ENCODE data around the gene CDK3.
"Not testable (repeated sequence)": the region's sequence is repeated elsewhere in the genome, so short reads cannot be mapped to it uniquely, and the experiment has no call there.

CDK3 gene

DNA sequence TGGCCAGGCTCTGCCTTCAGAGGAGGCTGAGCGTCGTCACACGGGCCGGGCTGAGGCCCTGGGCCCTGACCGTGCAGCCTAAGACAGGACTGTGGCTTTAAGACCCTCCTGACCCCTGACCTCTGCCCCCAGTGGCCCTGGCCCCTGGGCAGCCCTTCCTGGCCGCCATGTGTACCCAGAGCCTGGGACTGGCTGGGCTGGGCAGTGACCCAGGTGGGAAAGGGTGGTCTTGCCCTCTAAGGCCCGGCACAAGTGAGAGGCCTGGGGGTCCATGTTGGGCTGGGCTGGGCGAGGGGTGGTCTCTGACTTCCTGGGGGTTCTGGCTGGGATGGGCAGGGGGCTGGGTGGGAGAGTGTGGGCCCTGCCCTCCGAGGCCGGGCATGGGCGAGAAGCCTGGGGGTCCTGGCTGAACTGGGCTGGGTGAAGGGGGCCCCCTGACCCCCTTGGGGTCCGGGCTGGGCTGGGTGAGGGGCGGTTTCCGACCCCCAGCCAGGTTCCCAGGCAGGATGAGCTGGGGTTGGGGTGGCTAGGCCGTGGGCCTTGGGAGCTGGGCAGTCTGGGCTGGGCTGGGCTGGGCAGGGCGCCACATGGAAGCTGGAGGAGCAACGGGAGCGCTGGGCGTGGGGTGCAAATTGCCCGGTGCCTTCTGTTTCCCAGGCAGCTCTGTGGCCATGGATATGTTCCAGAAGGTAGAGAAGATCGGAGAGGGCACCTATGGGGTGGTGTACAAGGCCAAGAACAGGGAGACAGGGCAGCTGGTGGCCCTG, at the start of gene CDK3:
TSS of gene CDK3 (plus strand) at position 101 of the 767 bp plus-strand sequence. CDS start at position 672, 571 bp downstream.
- DNase-seq: no peak

DNA sequence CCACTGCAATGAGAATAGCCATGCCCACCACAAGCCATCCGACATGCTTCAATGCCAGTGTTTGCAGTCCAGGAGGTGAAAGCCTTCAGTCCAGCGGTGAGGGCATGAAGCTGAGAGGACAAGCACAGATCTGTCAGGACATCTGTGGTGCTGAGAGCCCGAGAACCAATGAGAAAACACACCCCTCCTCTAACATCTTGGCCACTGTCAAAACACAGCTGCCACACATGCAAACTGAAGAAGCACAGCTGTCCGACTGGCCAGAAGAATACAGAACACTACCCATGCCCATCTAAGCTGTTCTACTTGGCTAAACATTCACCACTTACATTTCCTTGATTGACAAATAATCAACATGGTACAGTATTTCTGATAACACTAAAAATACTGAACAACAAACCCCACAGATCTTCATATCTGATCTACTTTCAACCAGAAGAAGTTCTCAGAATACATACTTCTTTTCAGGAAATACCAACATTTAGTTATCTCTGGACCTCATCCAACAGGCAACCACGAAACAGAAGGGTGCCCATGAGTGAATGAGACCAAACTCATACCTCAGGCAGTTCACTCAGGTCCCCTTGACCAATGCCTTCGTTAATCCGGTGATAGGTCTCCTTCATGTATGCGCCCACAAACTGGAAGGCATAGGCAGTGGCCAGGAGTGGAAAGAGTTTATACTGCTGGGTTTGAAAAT, 49.6 kb upstream of the CDK3 start:
- no peak for DNase-seq

DNA sequence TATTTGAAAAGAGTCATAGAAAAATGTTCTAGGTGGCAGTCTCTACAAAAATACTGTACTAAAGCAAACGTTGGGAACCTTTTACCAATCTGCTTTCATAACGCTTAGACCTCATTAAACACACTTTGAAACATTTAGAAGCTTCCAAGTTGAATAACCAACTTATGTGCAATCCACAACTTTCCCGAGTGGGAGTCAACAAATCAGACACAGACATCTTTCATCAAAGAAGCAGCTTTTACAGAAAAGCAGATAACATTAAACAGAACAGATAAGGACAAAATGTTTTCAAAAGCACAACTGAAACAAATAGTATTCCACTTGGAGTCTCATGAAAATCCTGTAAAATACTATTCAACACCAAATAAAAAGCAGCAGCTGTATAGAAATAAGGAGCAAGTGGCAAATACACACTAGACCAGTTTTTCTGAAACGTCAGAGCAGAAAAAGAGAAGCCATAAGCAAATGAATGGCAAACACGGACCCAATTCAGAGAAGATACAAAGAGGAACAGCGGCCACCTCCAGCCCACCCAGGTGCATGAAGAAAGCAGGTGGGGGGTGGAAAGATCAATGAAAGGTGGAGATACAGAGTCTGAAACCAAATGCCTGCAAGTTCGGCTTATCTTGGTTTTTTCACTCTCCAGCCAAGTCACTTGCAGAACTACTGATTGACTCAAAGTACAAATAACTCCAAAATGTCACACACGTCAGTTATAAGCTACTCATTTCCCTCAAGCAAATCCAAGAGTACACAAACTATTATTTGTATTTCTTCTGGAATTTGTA, 41.4 kb upstream of the CDK3 start:
- no peak for DNase-seq

DNA sequence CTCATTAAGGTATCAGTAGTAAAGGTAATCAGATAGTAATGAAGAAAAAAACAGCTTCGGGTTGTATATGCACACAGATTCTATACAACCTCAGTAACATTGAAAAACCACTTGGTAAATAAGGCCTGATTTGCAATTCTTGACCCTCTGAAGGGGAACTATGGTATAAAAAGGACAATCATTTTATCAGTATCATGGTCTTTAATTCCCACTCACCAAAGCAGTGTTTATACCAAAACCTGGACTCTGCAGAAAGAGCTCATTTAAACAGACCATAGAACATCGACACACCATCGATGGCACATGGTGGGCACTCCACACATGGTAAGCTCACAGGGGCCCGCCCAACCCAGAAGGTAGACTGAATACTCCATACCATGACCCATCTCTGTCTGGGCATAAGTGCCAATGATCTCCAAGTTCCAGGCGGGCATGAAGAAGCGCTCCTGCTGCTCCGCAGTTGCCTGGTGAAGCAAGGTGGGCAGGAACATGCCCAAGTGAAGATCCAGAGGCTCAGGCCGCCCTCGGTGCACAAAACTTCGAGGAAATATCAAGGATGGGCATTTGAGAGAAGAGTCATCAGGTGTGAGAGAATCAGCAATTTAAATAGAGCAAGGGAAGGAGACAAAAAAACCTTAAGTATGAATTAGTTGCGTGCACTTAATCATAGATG, 40.7 kb upstream of the CDK3 start:
- no peak for DNase-seq

DNA sequence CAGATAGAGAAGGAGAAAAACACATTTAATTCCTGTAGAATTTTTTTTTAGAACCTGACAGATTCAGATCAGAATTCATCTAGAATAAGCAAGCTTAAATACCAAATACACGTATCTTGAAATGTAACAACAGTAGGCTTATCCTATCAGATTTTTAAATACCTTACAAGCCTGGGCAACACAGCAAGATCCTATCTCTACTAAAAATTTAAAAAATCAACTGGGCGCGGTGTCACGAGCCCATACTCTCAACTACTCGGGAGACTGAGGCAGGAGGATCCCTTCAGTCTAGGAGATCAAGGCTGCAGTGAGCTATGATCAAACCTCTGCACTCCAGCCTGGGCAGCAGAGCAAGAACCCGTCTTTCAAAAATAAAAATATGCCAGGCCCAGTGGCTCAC, 35.2 kb upstream of the CDK3 start:
- no peak for DNase-seq

DNA sequence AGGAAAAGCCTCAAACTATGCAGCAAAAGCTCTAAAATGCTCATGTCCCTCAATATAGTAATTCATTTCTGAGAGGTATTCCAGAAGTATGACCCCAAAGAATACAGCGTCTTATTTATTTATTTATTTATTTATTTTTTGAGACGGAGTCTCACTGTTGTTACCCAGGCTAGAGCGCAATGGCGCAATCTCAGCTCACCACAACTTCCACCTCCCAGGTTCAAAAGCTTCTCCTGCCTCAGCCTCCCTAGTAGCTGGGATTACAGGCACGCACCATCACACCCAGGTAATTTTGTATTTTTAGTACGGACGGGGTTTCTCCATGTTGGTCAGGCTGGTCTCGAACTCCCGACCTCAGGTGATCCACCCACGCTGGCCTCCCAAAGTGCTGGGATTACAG, 31.6 kb upstream of the CDK3 start:
- DNase-seq: not testable (repeated sequence)

DNA sequence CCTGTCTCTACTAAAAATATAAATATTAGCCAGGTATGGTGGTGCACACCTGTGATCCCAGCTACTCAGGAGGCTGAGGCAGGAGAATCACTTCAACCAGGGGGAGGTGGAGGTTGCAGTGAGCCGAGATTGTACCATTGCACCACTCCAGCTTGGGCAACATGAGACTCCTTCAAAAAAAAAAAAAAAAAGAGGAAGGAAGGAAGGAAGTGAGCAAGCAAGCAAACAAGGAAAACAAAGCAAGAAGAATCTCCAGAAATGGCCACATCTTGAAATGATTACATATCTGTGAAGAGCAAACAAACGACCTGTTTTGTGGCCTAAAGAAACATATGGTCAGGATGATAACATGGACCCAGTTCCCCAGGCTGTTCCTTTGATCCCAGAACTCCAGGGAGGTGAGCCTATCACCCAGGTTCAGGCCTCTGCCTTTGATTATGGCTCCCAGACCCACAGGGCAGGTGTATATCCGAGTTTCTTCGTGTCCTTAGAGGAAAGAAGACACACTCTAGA, 30.6 kb upstream of the CDK3 start:
- no peak for DNase-seq

DNA sequence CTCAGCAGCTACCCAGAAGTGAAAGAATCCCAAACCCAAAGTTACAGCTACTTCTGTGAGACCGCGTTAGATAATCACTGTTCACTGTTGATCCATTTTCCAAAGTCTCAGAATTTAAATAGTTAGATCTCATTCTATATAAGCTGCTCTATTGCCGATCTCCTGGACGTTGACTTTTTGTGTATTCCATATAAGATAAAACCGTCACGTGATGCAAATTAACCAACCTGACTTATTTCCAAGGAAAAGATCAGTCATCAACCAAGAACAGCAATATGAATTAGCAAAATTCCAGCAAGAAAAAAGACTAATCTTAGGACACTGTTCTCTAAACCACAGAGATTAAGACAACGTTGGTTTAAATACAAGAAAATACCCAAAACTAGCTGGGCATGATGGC, 30.0 kb upstream of the CDK3 start:
- DNase-seq: no peak

DNA sequence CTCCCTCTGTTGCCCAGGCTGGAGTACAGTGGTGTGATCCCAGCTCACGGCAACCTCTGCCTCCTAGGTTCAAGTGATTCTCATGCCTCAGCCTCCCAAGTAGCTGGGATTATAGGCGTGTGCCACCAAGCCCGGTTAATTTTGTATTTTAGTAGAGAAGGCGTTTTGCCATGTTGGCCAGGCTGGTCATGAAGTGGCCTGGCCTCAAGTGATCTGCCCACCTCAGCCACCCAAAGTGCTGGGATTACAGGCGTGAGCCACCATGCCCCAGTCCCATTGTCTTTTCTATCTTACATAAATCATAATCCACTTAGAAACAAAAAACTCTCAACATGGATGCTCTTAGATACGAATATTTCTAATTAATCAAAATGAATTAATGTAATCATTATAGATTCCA, 25.5 kb upstream of the CDK3 start:
- DNase-seq: not testable (repeated sequence)

DNA sequence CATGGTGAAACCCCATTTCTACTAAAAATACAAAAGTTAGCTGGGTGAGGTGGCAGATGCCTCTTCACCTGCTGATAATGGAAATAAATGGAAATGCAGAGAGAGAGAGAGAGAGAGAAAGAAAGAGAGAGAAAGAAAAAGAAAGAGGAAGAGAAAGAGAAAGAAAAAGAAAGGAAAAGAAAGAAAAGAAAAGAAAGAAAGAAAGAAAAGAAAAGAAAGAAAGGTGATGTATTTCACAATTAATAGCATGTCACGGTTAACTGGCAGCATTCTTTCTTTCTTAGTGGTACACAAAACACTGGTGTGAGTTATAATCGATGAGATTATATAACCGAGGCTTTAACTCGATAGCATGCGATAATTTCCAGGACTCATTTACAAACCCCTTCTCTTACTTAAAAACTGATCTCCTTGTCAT, 24.9 kb upstream of the CDK3 start:
- no peak for DNase-seq

DNA sequence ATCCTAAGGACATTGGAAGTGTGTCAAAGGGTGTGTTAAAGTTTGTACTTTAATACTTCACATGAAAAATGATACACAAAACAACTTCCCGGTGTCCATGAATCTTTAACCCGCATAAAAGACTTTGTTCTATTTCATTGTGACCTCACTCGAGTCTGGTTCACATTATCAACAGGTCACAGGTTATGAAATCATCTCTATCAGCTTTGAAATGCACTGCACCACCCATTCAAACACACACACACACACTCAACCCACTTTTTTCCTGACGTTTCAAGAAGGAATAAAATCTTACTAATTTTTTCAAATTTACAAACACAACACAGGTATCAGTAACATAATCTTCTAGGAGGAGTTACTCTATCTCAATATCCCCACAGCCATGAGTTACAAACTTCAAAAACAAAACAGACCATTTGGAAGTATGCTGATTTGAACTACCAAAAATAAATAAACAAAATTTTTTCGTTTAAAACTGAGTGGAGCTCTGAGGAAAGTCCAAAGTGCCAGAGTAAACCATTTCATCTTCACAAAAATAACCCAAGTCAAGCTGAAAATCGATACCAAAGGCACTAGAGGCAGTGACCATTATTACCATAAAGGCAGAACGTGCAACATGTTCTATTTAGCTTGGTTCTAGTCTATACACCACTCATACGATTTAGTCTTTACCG, 24.3 kb upstream of the CDK3 start:
- no peak for DNase-seq

DNA sequence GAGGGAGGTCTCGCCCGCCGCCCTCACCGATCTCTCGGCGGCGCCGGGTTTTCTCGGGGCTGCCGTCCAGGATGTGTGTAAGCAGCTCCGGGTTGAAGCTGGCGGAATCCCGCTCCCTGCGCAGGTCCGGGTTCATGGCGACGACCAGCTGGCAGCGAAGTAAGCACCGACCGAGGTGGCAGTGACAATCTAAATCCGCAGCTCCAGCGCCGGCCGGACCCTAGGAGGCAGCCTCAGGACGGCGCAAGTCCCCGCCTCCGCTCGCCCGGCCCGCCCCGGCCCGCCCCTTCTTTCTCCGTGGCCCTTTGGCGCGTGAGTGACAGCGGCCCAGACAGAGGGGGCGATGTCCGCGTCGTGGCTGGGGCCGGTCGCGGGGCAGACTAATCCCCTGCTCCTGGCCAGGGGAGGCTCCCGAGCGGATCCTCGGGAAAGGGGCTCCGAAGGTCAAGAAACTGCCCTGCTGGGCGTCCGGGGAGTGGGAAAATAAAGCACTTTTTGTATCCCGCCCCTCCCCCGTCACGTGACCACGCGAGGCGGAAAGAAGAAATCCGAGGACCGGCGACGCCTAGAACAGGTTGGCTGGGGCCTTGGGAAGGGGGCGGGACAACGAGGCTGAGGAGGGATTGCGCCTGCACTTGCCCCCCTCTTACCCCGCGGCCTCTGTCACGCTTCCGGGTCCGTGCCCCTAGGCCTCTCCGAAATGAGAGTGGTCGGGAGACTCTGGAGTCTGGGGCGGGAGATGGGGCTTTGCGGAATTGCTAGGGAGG, 21.5 kb upstream of the CDK3 start, which contains the start of the genes ACOX1 and TEN1:
TSS of gene ACOX1 (minus strand) at position 229 of the 767 bp plus-strand sequence. CDS start at position 136, 93 bp downstream.
TSS of gene TEN1 (plus strand) at position 303 of the 767 bp plus-strand sequence. CDS start 6,953 bp downstream, outside the sequence.
- peak; percentile 96 for DNase-seq

DNA sequence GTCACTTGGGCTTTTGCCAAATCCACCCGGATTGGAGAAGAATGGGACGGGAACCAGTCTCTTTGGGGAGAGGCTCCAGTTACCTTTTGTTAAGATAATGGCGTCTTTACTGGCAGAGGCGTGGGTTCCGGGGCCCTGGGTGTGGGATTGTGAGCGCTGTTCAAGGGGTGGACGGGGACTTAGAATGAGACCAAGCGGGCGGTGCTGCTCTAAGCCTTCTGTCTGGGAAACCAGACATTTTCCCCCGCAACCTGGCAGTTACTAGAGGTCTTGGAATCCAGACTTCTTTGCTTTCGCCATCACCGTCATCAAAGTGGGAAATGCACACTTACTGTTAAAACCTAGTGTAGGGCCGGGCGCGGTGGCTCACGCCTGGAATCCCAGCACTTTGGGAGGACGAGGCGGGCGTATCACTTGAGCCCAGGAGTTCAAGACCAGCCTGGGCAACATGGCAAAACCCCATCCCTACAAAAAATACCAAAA, 20.9 kb upstream of the CDK3 start:
- DNase-seq: no peak

DNA sequence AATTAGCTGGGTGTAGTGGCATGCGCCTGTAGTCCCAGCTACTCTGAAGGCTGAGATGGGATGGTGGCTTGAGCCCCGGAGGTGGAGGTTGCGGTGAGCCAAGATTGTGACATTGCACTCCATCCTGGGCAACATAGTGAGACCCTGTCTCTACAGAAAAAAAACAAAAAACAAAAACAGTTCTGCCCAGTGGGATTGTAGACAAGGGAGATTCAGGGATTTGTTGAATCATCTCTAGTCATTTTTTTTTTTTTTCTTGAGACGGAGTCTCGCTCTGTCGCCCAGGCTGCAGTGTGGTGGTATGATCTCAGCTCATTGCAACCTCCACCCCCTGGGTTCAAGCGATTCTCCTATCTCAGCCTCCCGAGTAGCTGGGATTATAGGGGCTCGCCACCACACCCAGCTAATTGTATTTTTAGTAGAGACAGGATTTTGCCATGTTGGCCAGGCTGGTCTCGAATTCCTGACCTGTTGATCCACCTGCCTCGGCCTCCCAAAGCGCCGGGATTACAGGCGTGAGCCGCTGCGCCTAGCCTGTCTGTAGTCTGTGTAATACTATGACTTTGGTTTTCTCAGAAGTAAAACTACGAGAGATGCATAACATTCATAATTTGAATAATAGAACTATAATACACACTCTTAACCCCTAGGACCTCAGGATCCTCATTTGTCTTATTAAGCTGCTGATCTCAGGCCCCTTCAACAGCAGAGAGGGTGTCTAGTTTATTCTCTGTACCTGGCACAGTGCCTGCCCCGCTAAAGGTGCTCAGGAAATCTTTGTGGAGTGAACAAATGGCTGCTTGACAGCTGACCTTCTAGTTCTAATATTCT, 20.3 kb upstream of the CDK3 start:
- no peak for DNase-seq

DNA sequence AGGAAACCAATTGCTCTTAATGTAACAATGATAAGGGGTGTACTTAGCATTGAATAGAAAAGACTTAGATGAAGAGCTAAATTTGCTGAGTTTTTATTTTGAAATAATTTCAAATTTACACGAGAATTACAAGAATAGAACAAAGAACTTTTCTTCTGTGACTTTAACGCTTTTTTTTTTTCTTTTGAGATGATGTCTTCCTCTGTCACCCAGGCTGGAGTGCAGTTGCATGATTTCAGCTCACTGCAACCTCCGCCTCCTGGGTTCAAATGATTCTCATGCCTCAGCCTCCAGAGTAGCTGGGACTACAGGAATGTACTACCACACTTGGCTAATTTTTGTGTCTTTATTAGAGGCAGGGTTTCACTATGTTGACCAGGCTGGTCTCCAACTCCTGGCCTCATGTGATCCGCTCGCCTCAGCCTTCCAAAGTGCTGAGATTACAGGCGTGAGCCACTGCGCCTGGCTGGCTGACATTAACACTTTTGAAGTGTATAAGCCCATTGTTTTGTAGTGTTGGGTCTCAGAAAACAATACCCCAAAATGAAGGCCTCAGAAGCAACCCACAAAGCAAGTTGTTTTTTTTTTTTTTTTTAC, 19.5 kb upstream of the CDK3 start:
- no peak for DNase-seq

DNA sequence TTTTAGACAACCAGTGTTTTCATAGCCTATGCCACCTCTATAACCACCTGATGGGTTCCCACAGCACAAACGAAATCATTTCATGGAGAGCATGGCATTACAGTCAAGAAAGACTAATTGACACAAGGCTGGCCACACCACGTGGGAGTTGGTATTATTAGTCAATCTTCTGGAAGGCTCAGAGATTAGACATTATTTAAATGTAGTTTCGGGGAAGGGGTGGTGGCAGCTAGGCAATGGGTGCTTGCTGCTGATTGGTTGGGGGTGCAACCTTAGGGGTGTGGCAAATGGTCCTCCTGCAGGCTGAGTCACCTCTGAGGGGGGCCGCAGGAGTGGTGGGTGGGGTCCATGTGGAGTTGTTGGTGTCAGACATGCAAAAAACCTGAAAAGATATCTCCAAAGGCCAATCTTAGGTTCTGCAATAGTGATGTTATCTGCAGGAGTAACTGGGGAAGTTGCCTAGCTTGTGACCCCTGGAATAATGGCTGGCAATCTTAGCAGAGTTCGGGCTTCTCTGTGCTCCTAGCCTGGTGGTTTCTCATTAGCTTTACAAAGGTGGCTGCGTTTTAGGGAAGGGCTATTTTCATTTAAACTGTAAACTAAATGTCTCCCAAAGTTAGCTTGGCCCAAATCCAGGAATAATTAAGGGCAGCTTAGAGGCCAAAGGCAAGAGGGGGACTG, 17.0 kb upstream of the CDK3 start:
- DNase-seq: no peak

DNA sequence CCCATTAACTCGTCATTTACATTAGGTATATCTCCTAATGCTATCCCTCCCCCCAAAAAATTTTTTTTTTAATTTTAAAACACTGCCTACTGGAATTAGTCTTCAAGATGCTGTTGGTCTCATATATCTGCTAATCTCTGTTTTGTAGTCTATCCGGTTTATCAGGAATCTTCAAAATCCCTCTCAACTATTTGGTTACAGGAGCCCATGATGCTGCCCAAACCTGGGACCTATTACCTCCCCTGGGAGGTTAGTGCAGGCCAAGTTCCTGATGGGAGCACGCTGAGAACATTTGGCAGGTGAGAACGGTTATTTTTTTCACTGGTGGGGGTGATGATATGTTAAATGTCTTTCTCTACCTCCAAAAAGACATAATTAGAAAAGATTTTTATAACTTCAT, 14.7 kb upstream of the CDK3 start:
- DNase-seq: no peak

DNA sequence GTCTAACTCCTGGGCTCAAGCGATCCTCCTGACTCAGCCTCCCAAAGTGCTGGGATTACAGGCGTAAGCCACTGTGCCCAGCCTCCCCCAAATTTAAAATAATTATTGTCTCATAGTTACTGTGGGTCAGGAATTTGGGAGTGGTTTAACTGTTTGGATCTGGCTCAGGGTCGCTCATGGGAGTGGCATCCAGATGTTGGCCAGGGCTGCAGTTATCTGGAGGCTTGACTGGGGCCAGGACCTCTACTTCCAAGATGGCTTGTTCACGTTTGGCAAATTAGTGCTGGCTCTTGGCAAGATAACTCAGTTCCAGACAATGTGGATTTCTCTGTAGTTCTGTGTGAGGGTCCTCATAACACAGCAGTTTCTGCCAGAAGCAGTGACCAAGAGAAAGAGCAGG, 13.6 kb upstream of the CDK3 start:
- no peak for DNase-seq

DNA sequence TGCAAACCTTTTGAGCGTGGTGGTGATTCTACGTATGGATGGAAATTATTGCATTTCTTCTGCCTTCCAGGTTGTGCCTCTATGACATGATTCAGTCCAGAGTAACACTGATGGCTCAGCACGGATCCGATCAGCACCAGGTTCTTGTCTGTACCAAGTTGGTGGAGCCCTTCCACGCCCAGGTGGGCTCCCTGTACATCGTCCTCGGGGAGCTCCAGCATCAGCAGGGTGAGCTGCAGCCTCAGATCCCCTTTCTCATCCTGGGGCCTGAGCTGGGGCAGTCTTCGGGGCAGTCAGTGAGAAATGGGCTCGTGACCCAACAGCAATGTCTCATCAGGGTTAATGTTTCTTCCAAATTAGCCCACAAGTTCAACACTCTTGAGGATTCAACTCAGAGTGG, 9.3 kb upstream of the CDK3 start:
- DNase-seq: no peak
